Measurements from ENCODE around the gene SBF1. TPM values are rescaled to one million over a fixed set of nuclear protein-coding genes. Genes with fewer than 3 reads are reported as not detected.

The SBF1 gene
- total and polyA plus RNA-seq, 2 experiments from 2014 or later: 25.2 to 92.0 TPM

- Histone ChIP-seq H4K20me1 (ENCODE audit: insufficient read depth) (no peaks in the 10 kb centered on the region), H3K36me3 (ENCODE audit: low read depth) (0 out of 2 replicates have a peak, but pooled peaks cover 3% of the 10 kb centered on the region), H3K9me2 (ENCODE audit: insufficient read depth) (no peaks in the 10 kb centered on the region), H3K4me1 (ENCODE audit: insufficient read depth) (no peaks in the 10 kb centered on the region), H3K4me3 (no peak overlapping the region), H3K9ac (no peak overlapping the region), H2AFZ (no peak overlapping the region), H3F3A (ENCODE audit: insufficient read depth) (peaks cover 5% of the 10 kb centered on the region), H3K9me3 (ENCODE audit: low read depth) (no peaks in the 10 kb centered on the region), H3K4me2 (ENCODE audit: unreplicated experiment) (no peak overlapping the region), H3K27ac (no peak overlapping the region), H3K79me2 (ENCODE audit: insufficient read depth) (no peaks in the 10 kb centered on the region), H3K27me3 (replicated peaks; ENCODE audit: insufficient read depth) (no peaks in the 10 kb centered on the region)
- 93% methylated on average over 32 to 54 of the region's 54 CpGs for WGBS, 2 experiments (ENCODE audit: low coverage in 1 of 2, low lambda C conversion rate in 2 of 2, missing lambda C conversion rate in 2 of 2)
- DNase-seq: no peak
- in situ Hi-C loops (cut with MboI): no loop called here
- no peak for TF ChIP-seq EZH2 (IDR thresholded peaks at IDR 0.05; ENCODE audit: insufficient read depth, poor library complexity, severe bottlenecking)
- no peak for TF ChIP-seq EZH2phosphoT487 (IDR thresholded peaks at IDR 0.05; ENCODE audit: insufficient read depth, low read depth)
These were observed 27.9 kb downstream of the SBF1 start for GRCh38 chr22:50446708-50447575.

GRCh38 chr22:50445880-50446707 is 28.7 kb downstream of the SBF1 start:
- WGBS, 2 experiments (ENCODE audit: low coverage in 1 of 2, low lambda C conversion rate in 2 of 2, missing lambda C conversion rate in 2 of 2): 80 to 82% methylated on average over 12 to 17 of the region's 17 CpGs
- no peak for DNase-seq
- TF ChIP-seq EZH2 (IDR thresholded peaks at IDR 0.05; ENCODE audit: insufficient read depth, poor library complexity, severe bottlenecking) (no peak), EZH2phosphoT487 (IDR thresholded peaks at IDR 0.05; ENCODE audit: insufficient read depth, low read depth) (no peak)
- Histone ChIP-seq H3K36me3 (ENCODE audit: low read depth) (no peaks in the 10 kb centered on the region), H3K4me1 (ENCODE audit: insufficient read depth) (no peaks in the 10 kb centered on the region), H3F3A (ENCODE audit: insufficient read depth) (peaks cover under 1% of the 10 kb centered on the region; the same call in 1 of the 2 replicates), H3K79me2 (ENCODE audit: insufficient read depth) (no peaks in the 10 kb centered on the region), H3K4me2 (ENCODE audit: unreplicated experiment) (no peak overlapping the region), H3K9me2 (ENCODE audit: insufficient read depth) (no peaks in the 10 kb centered on the region), H3K27me3 (replicated peaks; ENCODE audit: insufficient read depth) (no peaks in the 10 kb centered on the region), H3K4me3 (no peak overlapping the region), H3K9me3 (ENCODE audit: low read depth) (no peaks in the 10 kb centered on the region), H3K9ac (no peak overlapping the region), H2AFZ (no peak overlapping the region), H3K27ac (no peak overlapping the region), H4K20me1 (ENCODE audit: insufficient read depth) (no peaks in the 10 kb centered on the region)
- in situ Hi-C loops (cut with MboI): no loop called here

DNA sequence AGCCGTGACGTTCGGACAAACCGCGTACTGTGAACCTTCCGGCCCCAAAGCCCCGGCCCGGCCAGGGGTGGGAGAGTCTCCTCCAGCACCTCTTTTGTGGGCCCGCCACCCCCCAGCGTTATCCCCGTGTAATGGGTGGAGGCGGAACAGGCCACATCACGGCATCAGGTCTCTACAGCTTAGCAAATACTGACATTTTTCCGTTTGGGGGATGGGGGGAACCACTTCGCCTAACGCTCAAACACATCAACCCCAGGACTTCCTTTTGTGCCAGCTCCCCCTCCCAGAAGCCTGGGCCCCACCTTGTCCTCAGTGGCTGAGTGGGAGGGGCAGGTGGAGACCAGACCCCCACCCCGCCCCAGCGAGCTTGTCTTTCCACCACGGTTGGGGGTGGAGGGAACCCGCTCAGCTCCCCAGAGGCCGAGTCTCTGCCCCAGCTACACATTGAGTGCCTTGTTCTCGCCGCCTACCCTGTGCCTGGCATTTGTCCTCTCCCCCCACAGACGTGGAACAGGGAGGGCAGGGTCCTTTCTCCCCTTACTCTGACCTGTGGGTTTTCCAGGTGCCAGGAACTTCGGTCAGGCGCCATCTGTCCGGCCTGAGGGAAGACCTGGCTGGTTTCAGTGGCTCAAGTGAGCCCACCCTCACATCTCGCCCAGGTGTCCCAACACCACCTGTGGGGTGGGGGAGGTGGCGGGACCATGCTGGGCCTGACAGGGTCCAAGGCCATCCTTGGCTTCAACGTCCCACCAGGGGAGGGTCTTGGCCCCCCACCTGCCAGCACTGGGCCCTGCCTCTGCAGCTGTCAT is 29.6 kb downstream of the SBF1 start:
- TF ChIP-seq EZH2phosphoT487 (IDR thresholded peaks at IDR 0.05; ENCODE audit: insufficient read depth, low read depth) (no peak), EZH2 (IDR thresholded peaks at IDR 0.05; ENCODE audit: insufficient read depth, poor library complexity, severe bottlenecking) (no peak)
- H3K36me3 ChIP-seq (ENCODE audit: low read depth): no peaks in the 10 kb centered on the region
- WGBS, 2 experiments (ENCODE audit: low coverage in 1 of 2, low lambda C conversion rate in 2 of 2, missing lambda C conversion rate in 2 of 2): 80 to 83% methylated on average over 29 to 30 of the region's 30 CpGs

GRCh38 chr22:50444663-50445062 is 30.2 kb downstream of the SBF1 start:
- H3K4me1 ChIP-seq (ENCODE audit: insufficient read depth): no peaks in the 10 kb centered on the region
- peak overlapping the region; percentile 51 for H3K27ac ChIP-seq
- H3K4me3 ChIP-seq: no peak overlapping the region
- TF ChIP-seq EZH2phosphoT487 (IDR thresholded peaks at IDR 0.05; ENCODE audit: insufficient read depth, low read depth) (no peak), EZH2 (IDR thresholded peaks at IDR 0.05; ENCODE audit: insufficient read depth, poor library complexity, severe bottlenecking) (no peak)
- H2AFZ ChIP-seq: no peak overlapping the region
- H3K9me2 ChIP-seq (ENCODE audit: insufficient read depth): no peaks in the 10 kb centered on the region
- no peak overlapping the region for H3K4me2 ChIP-seq (ENCODE audit: unreplicated experiment)
- no peaks in the 10 kb centered on the region; the same call in 1 of the 2 replicates for H3F3A ChIP-seq (ENCODE audit: insufficient read depth)
- H3K27me3 ChIP-seq (replicated peaks; ENCODE audit: insufficient read depth): no peaks in the 10 kb centered on the region
- no peaks in the 10 kb centered on the region for H4K20me1 ChIP-seq (ENCODE audit: insufficient read depth)
- in situ Hi-C loops (cut with MboI): no loop called here
- no peaks in the 10 kb centered on the region for H3K36me3 ChIP-seq (ENCODE audit: low read depth)
- WGBS, 2 experiments (ENCODE audit: low coverage in 1 of 2, low lambda C conversion rate in 2 of 2, missing lambda C conversion rate in 2 of 2): 66 to 80% methylated on average over 5 of the region's 5 CpGs
- no peak overlapping the region for H3K9ac ChIP-seq
- H3K79me2 ChIP-seq (ENCODE audit: insufficient read depth): no peaks in the 10 kb centered on the region
- no peaks in the 10 kb centered on the region for H3K9me3 ChIP-seq (ENCODE audit: low read depth)
- DNase-seq: peak; percentile 86

More for the DNA sequence above, 29.6 kb downstream of the SBF1 start:
- Histone ChIP-seq H3K79me2 (ENCODE audit: insufficient read depth) (no peaks in the 10 kb centered on the region), H3F3A (ENCODE audit: insufficient read depth) (no peaks in the 10 kb centered on the region; the same call in 1 of the 2 replicates), H3K9me3 (ENCODE audit: low read depth) (no peaks in the 10 kb centered on the region), H3K9ac (no peak overlapping the region), H3K27me3 (replicated peaks; ENCODE audit: insufficient read depth) (no peaks in the 10 kb centered on the region), H3K4me1 (ENCODE audit: insufficient read depth) (no peaks in the 10 kb centered on the region), H3K9me2 (ENCODE audit: insufficient read depth) (no peaks in the 10 kb centered on the region), H3K27ac (peak overlapping the region; percentile 51), H3K4me2 (ENCODE audit: unreplicated experiment) (no peak overlapping the region), H2AFZ (no peak overlapping the region), H4K20me1 (ENCODE audit: insufficient read depth) (no peaks in the 10 kb centered on the region), H3K4me3 (no peak overlapping the region)
- in situ Hi-C loops (cut with MboI): no loop called here
- DNase-seq: no peak

All from GM23248 (cell line).